PC-3 (cell line): ENCODE data around the gene HMCN2. TPM values are rescaled to one million over a fixed set of nuclear protein-coding genes. Genes with fewer than 3 reads are reported as not detected.

Source experiments
- ATAC-seq: fragments of 200-7000 bp; cut with Tn5 transposase; 2 replicates; pipeline ENCODE4 v1.9.1; 2020; ENCODE audit warnings: mild to moderate bottlenecking, moderate library complexity
- BruUV-seq: library from RNA; stranded (reverse); fragments of 400-500 nt; replicated peaks from 2 replicates; lab custom pipeline; 2021; lab: Mats Ljungman, UMichigan
- CTCF ChIA-PET: fragments of 300-600 bp; sonication (Branson Sonifier 250); formaldehyde crosslinking; loops from one replicate; lab custom pipeline; 2022; ENCODE audit warnings: antibody characterized with exemption; lab: Charles Lee
- POLR2A ChIA-PET: fragments of 300-600 bp; sonication (Branson Sonifier 250); formaldehyde crosslinking; loops from one replicate; lab custom pipeline; 2022; ENCODE audit warnings: antibody characterized with exemption; ENCODE audit not compliant: unreplicated experiment; lab: Charles Lee
- DNase-seq: peaks from one replicate; pipeline ENCODE4 v3.0.0-alpha.2; 2015
- H2AFZ ChIP-seq: fragments of 300-600 bp; sonication (generic); 2 replicates; pipeline ENCODE4 v1.6.0; 2016; ENCODE audit warnings: antibody characterized with exemption, low read length
- H3F3A ChIP-seq: fragments of 300-600 bp; sonication (generic); one replicate; pipeline ENCODE4 v1.6.0; 2017; ENCODE audit warnings: antibody characterized with exemption, low read length, control low read depth, mild to moderate bottlenecking; ENCODE audit not compliant: unreplicated experiment
- H3K27ac ChIP-seq: fragments of 300-600 bp; sonication (generic); 2 replicates; pipeline ENCODE4 v1.5.1; 2016; ENCODE audit warnings: mild to moderate bottlenecking, low read length
- H3K27me3 ChIP-seq: fragments of 300-600 bp; sonication (generic); 2 replicates; pipeline ENCODE4 v1.6.1; 2016; ENCODE audit warnings: low read length, mixed read lengths
- H3K36me3 ChIP-seq: fragments of 300-600 bp; sonication (generic); 2 replicates; pipeline ENCODE4 v1.6.1; 2016; ENCODE audit warnings: low read depth, mixed run types, low read length, mixed read lengths
- H3K4me1 ChIP-seq: fragments of 300-600 bp; sonication (generic); 2 replicates; pipeline ENCODE4 v1.5.1; 2016; ENCODE audit warnings: low read length; ENCODE audit not compliant: insufficient read depth
- H3K4me2 ChIP-seq: fragments of 300-600 bp; sonication (generic); 2 replicates; pipeline ENCODE4 v1.6.0; 2016; ENCODE audit warnings: low read length
- H3K4me3 ChIP-seq: fragments of 300-600 bp; sonication (generic); 2 replicates; pipeline ENCODE4 v1.5.1; 2016; ENCODE audit warnings: mild to moderate bottlenecking, low read length, mixed read lengths
- H3K79me2 ChIP-seq: fragments of 300-600 bp; sonication (generic); 2 replicates; pipeline ENCODE4 v1.6.1; 2017; ENCODE audit warnings: low read length, mixed read lengths
- H3K9ac ChIP-seq: fragments of 300-600 bp; sonication (generic); 2 replicates; pipeline ENCODE4 v1.6.0; 2016; ENCODE audit warnings: mild to moderate bottlenecking, low read length
- H3K9me2 ChIP-seq: fragments of 300-600 bp; sonication (generic); replicated peaks from 2 replicates; pipeline ENCODE4 v1.6.1; 2016; ENCODE audit warnings: mixed run types, low read length, mixed read lengths
- H3K9me3 ChIP-seq: fragments of 300-600 bp; sonication (generic); 2 replicates; pipeline ENCODE4 v1.6.1; 2016; ENCODE audit warnings: low read length, mixed read lengths
- H4K20me1 ChIP-seq: fragments of 300-600 bp; sonication (generic); 2 replicates; pipeline ENCODE4 v1.6.1; 2016; ENCODE audit warnings: low read length, mixed read lengths
- CTCF ChIP-seq: fragments of 300-600 bp; sonication (generic); conservative IDR thresholded peaks from 2 replicates; pipeline ENCODE4 v1.5.1; 2017; ENCODE audit warnings: antibody characterized with exemption, low read depth, mild to moderate bottlenecking, low read length
- EZH2 ChIP-seq: fragments of 300-600 bp; sonication (generic); IDR thresholded peaks from one replicate; pipeline ENCODE4 v1.6.1; 2017; ENCODE audit warnings: antibody characterized with exemption, mild to moderate bottlenecking, low read length; ENCODE audit not compliant: unreplicated experiment
- EZH2phosphoT487 ChIP-seq: fragments of 300-600 bp; sonication (generic); IDR thresholded peaks from 2 replicates; pipeline ENCODE4 v1.6.1; 2018; ENCODE audit warnings: mild to moderate bottlenecking, antibody characterized with exemption, low read length, borderline replicate concordance
- intact Hi-C: fragments of 100-400 bp; cut with micrococcal nuclease; formaldehyde crosslinking; loops from 2 replicates; pipeline ENCODE4 v1.9.0; 2023
- total RNA-seq: library from RNA; depleted of rRNA; stranded (reverse); fragments of >200 nt; gene quantifications from 2 replicates; pipeline ENCODE4 v1.2.3, GENCODE V29; 2014

The HMCN2 gene
- total RNA-seq, 1 experiment from 2014 or later: 0.11 TPM

GRCh38 chr9:130232899-130233586 lies 32.5 kb upstream of the HMCN2 start:
- H2AFZ ChIP-seq: no peak overlapping the region
- no peaks in the 10 kb centered on the region for H4K20me1 ChIP-seq
- H3K27ac ChIP-seq: no peak overlapping the region
- no peak overlapping the region for H3K9ac ChIP-seq
- no TSS peak for BruUV-seq
- no peak for TF ChIP-seq EZH2
- TF ChIP-seq EZH2phosphoT487: no peak
- no peak for TF ChIP-seq CTCF
- H3K27me3 ChIP-seq: no peaks in the 10 kb centered on the region
- H3K9me2 ChIP-seq: no peaks in the 10 kb centered on the region
- H3K79me2 ChIP-seq: no peaks in the 10 kb centered on the region
- no peaks in the 10 kb centered on the region for H3F3A ChIP-seq
- H3K36me3 ChIP-seq: peaks cover 6% of the 10 kb centered on the region; the same call in 1 of the 2 replicates
- POLR2A ChIA-PET: no interaction called here
- no peaks in the 10 kb centered on the region for H3K9me3 ChIP-seq
- CTCF ChIA-PET: no interaction called here
- no peak for ATAC-seq
- H3K4me3 ChIP-seq: no peak overlapping the region
- intact Hi-C loops: no loop called here
- no peak for DNase-seq
- no peak overlapping the region for H3K4me2 ChIP-seq
- H3K4me1 ChIP-seq: no peaks in the 10 kb centered on the region

GRCh38 chr9:130233587-130233945 lies 32.0 kb upstream of the HMCN2 start:
- H3K79me2 ChIP-seq: no peaks in the 10 kb centered on the region
- H3K9me2 ChIP-seq: no peaks in the 10 kb centered on the region
- no peak for ATAC-seq
- DNase-seq: no peak
- no peaks in the 10 kb centered on the region for H3F3A ChIP-seq
- CTCF ChIA-PET: no interaction called here
- TF ChIP-seq EZH2: no peak
- no peak for TF ChIP-seq CTCF
- no peak for TF ChIP-seq EZH2phosphoT487
- H3K4me3 ChIP-seq: no peak overlapping the region
- intact Hi-C loops: no loop called here
- no peaks in the 10 kb centered on the region for H4K20me1 ChIP-seq
- BruUV-seq: no TSS peak
- H3K27ac ChIP-seq: no peak overlapping the region
- no peak overlapping the region for H2AFZ ChIP-seq
- no peaks in the 10 kb centered on the region for H3K4me1 ChIP-seq
- 0 out of 2 replicates have a peak, but pooled peaks cover 5% of the 10 kb centered on the region for H3K36me3 ChIP-seq
- H3K9me3 ChIP-seq: no peaks in the 10 kb centered on the region
- H3K9ac ChIP-seq: no peak overlapping the region
- H3K27me3 ChIP-seq: no peaks in the 10 kb centered on the region
- no peak overlapping the region for H3K4me2 ChIP-seq
- POLR2A ChIA-PET: no interaction called here
